ENCODE results near the gene CAMK2A.

DNA sequence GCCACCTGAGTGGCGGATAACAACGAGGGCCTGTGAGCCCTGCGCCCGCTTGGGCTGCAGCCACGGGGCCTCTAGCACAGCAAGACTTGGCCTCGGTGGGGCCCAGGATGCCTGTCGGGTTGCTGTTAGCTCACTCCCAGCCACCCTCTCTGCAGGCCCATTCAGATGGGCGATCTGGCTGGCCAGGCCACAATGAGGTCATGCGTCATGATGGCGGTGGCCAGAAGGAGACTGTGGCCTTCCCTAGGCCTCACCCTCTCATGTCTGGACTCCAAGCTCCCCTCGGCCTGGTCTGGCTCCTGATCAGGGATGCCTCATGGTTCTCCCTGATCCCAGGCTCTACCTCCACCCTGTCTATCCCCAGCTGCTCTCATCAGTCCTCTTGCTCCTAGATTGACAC, 49.0 kb upstream of the CAMK2A start:
- TF ChIP-seq, protein P1, sequence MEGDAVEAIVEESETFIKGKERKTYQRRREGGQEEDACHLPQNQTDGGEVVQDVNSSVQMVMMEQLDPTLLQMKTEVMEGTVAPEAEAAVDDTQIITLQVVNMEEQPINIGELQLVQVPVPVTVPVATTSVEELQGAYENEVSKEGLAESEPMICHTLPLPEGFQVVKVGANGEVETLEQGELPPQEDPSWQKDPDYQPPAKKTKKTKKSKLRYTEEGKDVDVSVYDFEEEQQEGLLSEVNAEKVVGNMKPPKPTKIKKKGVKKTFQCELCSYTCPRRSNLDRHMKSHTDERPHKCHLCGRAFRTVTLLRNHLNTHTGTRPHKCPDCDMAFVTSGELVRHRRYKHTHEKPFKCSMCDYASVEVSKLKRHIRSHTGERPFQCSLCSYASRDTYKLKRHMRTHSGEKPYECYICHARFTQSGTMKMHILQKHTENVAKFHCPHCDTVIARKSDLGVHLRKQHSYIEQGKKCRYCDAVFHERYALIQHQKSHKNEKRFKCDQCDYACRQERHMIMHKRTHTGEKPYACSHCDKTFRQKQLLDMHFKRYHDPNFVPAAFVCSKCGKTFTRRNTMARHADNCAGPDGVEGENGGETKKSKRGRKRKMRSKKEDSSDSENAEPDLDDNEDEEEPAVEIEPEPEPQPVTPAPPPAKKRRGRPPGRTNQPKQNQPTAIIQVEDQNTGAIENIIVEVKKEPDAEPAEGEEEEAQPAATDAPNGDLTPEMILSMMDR (IDR thresholded peaks at IDR 0.05 in 4 of 5, conservative IDR thresholded peaks at IDR 0.05 in 1 of 5): no peak
- TF ChIP-seq POLR2A (IDR thresholded peaks at IDR 0.05): no peak

All from gastrocnemius medialis (tissue), 4 donors.